ENCODE data around the gene GJB6.

DNA sequence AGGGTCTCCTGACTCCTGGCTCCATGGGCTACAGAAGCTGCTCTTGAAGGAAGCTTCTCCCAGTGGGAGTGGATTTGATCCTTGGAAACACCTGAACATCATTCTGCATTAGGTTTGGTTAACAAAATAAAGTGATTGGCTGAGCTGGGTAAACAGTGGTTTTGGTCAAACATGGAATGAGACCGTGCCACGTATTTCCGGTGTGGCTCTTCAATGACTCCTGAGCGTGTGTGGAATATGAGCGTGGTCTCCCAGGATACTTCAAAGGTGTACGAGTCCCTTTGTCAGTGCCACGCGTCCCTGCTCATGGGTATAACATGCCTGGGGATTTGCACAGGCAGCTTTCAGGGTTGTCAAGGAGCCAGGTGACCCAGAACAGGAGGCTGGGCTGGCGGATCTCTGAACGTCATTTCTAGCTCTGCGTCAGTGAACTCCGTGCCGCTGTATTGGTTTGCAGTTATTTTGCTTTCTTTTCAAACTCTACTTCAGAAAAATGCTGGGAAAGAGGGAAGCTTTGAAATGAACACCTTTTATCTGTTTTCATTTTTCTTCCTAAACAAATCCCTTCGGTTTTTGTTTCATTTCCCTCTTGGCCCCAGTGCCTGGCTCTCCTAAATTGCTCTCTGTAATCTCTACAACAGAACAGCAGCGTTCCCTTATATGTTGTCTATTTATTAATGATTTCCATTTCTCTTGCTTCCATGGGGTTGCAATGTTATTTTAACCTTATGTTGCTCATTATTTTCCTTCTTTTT, 26.3 kb upstream of the GJB6 start:
- TF ChIP-seq, protein P1, sequence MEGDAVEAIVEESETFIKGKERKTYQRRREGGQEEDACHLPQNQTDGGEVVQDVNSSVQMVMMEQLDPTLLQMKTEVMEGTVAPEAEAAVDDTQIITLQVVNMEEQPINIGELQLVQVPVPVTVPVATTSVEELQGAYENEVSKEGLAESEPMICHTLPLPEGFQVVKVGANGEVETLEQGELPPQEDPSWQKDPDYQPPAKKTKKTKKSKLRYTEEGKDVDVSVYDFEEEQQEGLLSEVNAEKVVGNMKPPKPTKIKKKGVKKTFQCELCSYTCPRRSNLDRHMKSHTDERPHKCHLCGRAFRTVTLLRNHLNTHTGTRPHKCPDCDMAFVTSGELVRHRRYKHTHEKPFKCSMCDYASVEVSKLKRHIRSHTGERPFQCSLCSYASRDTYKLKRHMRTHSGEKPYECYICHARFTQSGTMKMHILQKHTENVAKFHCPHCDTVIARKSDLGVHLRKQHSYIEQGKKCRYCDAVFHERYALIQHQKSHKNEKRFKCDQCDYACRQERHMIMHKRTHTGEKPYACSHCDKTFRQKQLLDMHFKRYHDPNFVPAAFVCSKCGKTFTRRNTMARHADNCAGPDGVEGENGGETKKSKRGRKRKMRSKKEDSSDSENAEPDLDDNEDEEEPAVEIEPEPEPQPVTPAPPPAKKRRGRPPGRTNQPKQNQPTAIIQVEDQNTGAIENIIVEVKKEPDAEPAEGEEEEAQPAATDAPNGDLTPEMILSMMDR (IDR thresholded peaks at IDR 0.05) = no peak
- no peak for TF ChIP-seq POLR2A (IDR thresholded peaks at IDR 0.05)
